Jurkat, Clone E6-1 (cell line): ENCODE results near the gene PLK2.

Source experiments
- DNase-seq: peaks from one replicate; pipeline ENCODE4 v3.0.0-alpha.2; 2011; ENCODE audit warnings: low read depth, low spot score
- H3K4me3 ChIP-seq: 2 replicates; pipeline ENCODE4 v1.5.1; 2011; ENCODE audit warnings: mild to moderate bottlenecking, low read length, control low read depth, moderate library complexity

PLK2 gene

GRCh38 chr5:58404734-58405133 is 55.2 kb downstream of the PLK2 start:
- H3K4me3 ChIP-seq = no peak overlapping the region
- DNase-seq = no peak
